ENCODE data around the gene C9orf78.
"Not testable (repeated sequence)": the region's sequence is repeated elsewhere in the genome, so short reads cannot be mapped to it uniquely, and the experiment has no call there.

The C9orf78 gene

GRCh38 chr9:129809346-129809745, 25.7 kb downstream of the C9orf78 start:
- DNase-seq, result no peak

GRCh38 chr9:129806061-129806460, 29.0 kb downstream of the C9orf78 start:
- DNase-seq, result no peak

GRCh38 chr9:129803676-129804060, 31.4 kb downstream of the C9orf78 start:
- no peak for DNase-seq

GRCh38 chr9:129802833-129803675, 32.0 kb downstream of the C9orf78 start, which contains the start of gene TOR1B:
TOR1B (plus strand) TSS chr9:129803184; CDS start chr9:129803213, 29 bp downstream.
- DNase-seq, result peak; percentile 96

GRCh38 chr9:129801504-129801903, 33.6 kb downstream of the C9orf78 start:
- DNase-seq, result no peak

- DNase-seq, result no peak
Measured at GRCh38 chr9:129798973-129799372, 36.1 kb downstream of the C9orf78 start.

GRCh38 chr9:129796029-129796428, 39.0 kb downstream of the C9orf78 start:
- DNase-seq, result not testable (repeated sequence)

GRCh38 chr9:129794549-129794948, 40.5 kb downstream of the C9orf78 start:
- no peak for DNase-seq

- no peak for DNase-seq
Measured at GRCh38 chr9:129786481-129786880, 48.6 kb downstream of the C9orf78 start.

- no peak for DNase-seq
Measured at GRCh38 chr9:129785866-129786265, 49.2 kb downstream of the C9orf78 start.

GRCh38 chr9:129784970-129785369, 50.1 kb downstream of the C9orf78 start:
- DNase-seq, result not testable (repeated sequence)

GRCh38 chr9:129783516-129784361, 51.3 kb downstream of the C9orf78 start:
- DNase-seq, result peak; percentile 84

GRCh38 chr9:129781981-129782380, 53.1 kb downstream of the C9orf78 start:
- no peak for DNase-seq

- DNase-seq, result no peak
Measured at GRCh38 chr9:129781131-129781530, 53.9 kb downstream of the C9orf78 start.

- no peak for DNase-seq
Measured at GRCh38 chr9:129779560-129780190, 55.4 kb downstream of the C9orf78 start.

- no peak for DNase-seq
Measured at GRCh38 chr9:129778469-129778868, 56.6 kb downstream of the C9orf78 start.

GRCh38 chr9:129777769-129778130, 57.3 kb downstream of the C9orf78 start:
- no peak for DNase-seq
